IMR-90 (cell line): ENCODE measurements around the gene COX6B1. TPM values are rescaled to one million over a fixed set of nuclear protein-coding genes. Genes with fewer than 3 reads are reported as not detected.

Experiments
- ATAC-seq: fragments of 200-7000 bp; cut with Tn5 transposase; 2 replicates; pipeline ENCODE4 v1.9.1; 2020; ENCODE audit warnings: low read depth, mild to moderate bottlenecking, moderate library complexity
- BruUV-seq: library from RNA; stranded (reverse); fragments of 400-500 nt; replicated peaks from 2 replicates; lab custom pipeline; 2021; lab: Mats Ljungman, UMichigan
- CTCF ChIA-PET: fragments of 300-600 bp; formaldehyde crosslinking; extraction: SDS; loops from one replicate; lab custom pipeline; 2021; ENCODE audit warnings: antibody characterized with exemption; lab: Yijun Ruan, JAX
- POLR2A ChIA-PET: fragments of 300-600 bp; sonication (Branson Sonifier 250); formaldehyde crosslinking; loops from one replicate; lab custom pipeline; 2022; ENCODE audit warnings: antibody characterized with exemption; ENCODE audit not compliant: unreplicated experiment; lab: Charles Lee
- DNase-seq: peaks from one replicate; pipeline ENCODE4 v3.0.0; 2013
- H2AFZ ChIP-seq: replicated peaks from 2 replicates; pipeline ENCODE3; 2013; ENCODE audit warnings: low read length, mild to moderate bottlenecking; ENCODE audit not compliant: poor library complexity
- H2AK5ac ChIP-seq: 2 replicates; pipeline ENCODE4 v1.6.1; 2013; ENCODE audit warnings: low read depth, low read length, inconsistent platforms
- H2AK9ac ChIP-seq: replicated peaks from 2 replicates; pipeline ENCODE3; 2013; ENCODE audit warnings: mild to moderate bottlenecking, low read depth, low read length, moderate library complexity; ENCODE audit not compliant: poor library complexity
- H2BK120ac ChIP-seq: 2 replicates; pipeline ENCODE4 v1.6.1; 2013; ENCODE audit warnings: low read depth, low read length, inconsistent platforms
- H2BK15ac ChIP-seq: 3 replicates; pipeline ENCODE4 v1.6.1; 2013; ENCODE audit warnings: low read depth, low read length, inconsistent platforms
- H2BK20ac ChIP-seq: 2 replicates; pipeline ENCODE4 v1.6.1; 2013; ENCODE audit warnings: low read depth, mild to moderate bottlenecking, inconsistent platforms, low read length, moderate library complexity
- H2BK5ac ChIP-seq: 2 replicates; pipeline ENCODE4 v1.6.1; 2013; ENCODE audit warnings: mild to moderate bottlenecking, low read depth, low read length, inconsistent platforms; ENCODE audit not compliant: poor library complexity, severe bottlenecking
- H3K14ac ChIP-seq: replicated peaks from 2 replicates; pipeline ENCODE4 v1.6.1; 2013; ENCODE audit warnings: low read depth, low read length, inconsistent platforms
- H3K18ac ChIP-seq: 2 replicates; pipeline ENCODE4 v1.6.1; 2013; ENCODE audit warnings: low read depth, low read length, control low read depth
- H3K23ac ChIP-seq: 2 replicates; pipeline ENCODE4 v1.6.1; 2013; ENCODE audit warnings: low read depth, low read length, inconsistent platforms
- H3K27ac ChIP-seq: 2 replicates; pipeline ENCODE4 v1.5.1; 2013; ENCODE audit warnings: mild to moderate bottlenecking, control low read depth, low read length; ENCODE audit not compliant: insufficient read depth
- H3K27me3 ChIP-seq: 2 replicates; pipeline ENCODE4 v1.6.1; 2013; ENCODE audit warnings: low read length; ENCODE audit not compliant: control insufficient read depth, insufficient read depth
- H3K36me3 ChIP-seq: 2 replicates; pipeline ENCODE4 v1.6.1; 2013; ENCODE audit warnings: low read length, mixed read lengths; ENCODE audit not compliant: control insufficient read depth, insufficient read depth
- H3K4ac ChIP-seq: 2 replicates; pipeline ENCODE4 v1.6.1; 2013; ENCODE audit warnings: low read depth, low read length, inconsistent platforms
- H3K4me1 ChIP-seq: 2 replicates; pipeline ENCODE4 v1.6.1; 2013; ENCODE audit warnings: low read length, mixed read lengths; ENCODE audit not compliant: control insufficient read depth, insufficient read depth
- H3K4me2 ChIP-seq: 2 replicates; pipeline ENCODE4 v1.6.1; 2013; ENCODE audit warnings: low read depth, mild to moderate bottlenecking, control low read depth, low read length, moderate library complexity
- H3K4me3 ChIP-seq: 2 replicates; pipeline ENCODE4 v1.5.1; 2013; ENCODE audit warnings: low read depth, mild to moderate bottlenecking, control low read depth, low read length, moderate library complexity; ENCODE audit not compliant: insufficient read depth
- H3K56ac ChIP-seq: 2 replicates; pipeline ENCODE4 v1.6.1; 2013; ENCODE audit warnings: low read length, inconsistent platforms; ENCODE audit not compliant: insufficient read depth; ENCODE audit errors: extremely low read depth
- H3K79me1 ChIP-seq, 2 experiments: 2 replicates each; pipeline ENCODE4 v1.6.1; 2013; ENCODE audit warnings: low read length in 2 of 2, inconsistent platforms in 1 of 2, low read depth in 1 of 2
- H3K9ac ChIP-seq: 2 replicates; pipeline ENCODE4 v1.6.1; 2013; ENCODE audit warnings: low read depth, low read length, control low read depth
- H3K9me1 ChIP-seq: 2 replicates; pipeline ENCODE4 v1.6.1; 2013; ENCODE audit warnings: low read length, inconsistent platforms; ENCODE audit not compliant: insufficient read depth
- H3K9me3 ChIP-seq: 2 replicates; pipeline ENCODE4 v1.6.1; 2013; ENCODE audit warnings: low read length; ENCODE audit not compliant: control insufficient read depth, insufficient read depth
- H4K20me1 ChIP-seq: 2 replicates; pipeline ENCODE4 v1.6.1; 2013; ENCODE audit warnings: low read length, inconsistent platforms; ENCODE audit not compliant: insufficient read depth
- H4K5ac ChIP-seq: 2 replicates; pipeline ENCODE4 v1.6.1; 2013; ENCODE audit warnings: mild to moderate bottlenecking, low read depth, low read length, control low read depth
- H4K8ac ChIP-seq, 2 experiments: 2 replicates each; pipeline ENCODE4 v1.6.1; 2013; ENCODE audit warnings: low read depth in 2 of 2, low read length in 2 of 2, control low read depth in 1 of 2, inconsistent platforms in 1 of 2
- H4K91ac ChIP-seq: 2 replicates; pipeline ENCODE4 v1.6.1; 2013; ENCODE audit warnings: low read depth, low read length, inconsistent platforms; ENCODE audit not compliant: insufficient read depth
- BHLHE40 ChIP-seq: fragments of 150-350 bp; IDR thresholded peaks from 2 replicates; pipeline ENCODE4 v1.6.1; 2016; ENCODE audit warnings: mild to moderate bottlenecking, low read depth, low read length
- CEBPB ChIP-seq: IDR thresholded peaks from 2 replicates; pipeline ENCODE4 v1.6.1; 2012; ENCODE audit warnings: low read depth, low read length, improper control_type of control experiment
- CHD1 ChIP-seq: IDR thresholded peaks from 2 replicates; pipeline ENCODE4 v1.6.1; 2012; ENCODE audit warnings: low read depth, low read length, improper control_type of control experiment
- ELK1 ChIP-seq: fragments of 150-350 bp; IDR thresholded peaks from 2 replicates; pipeline ENCODE4 v1.6.1; 2016; ENCODE audit warnings: low read depth, mild to moderate bottlenecking, low read length, moderate library complexity, borderline replicate concordance
- FOS ChIP-seq: fragments of 150-350 bp; IDR thresholded peaks from 2 replicates; pipeline ENCODE4 v1.6.1; 2016; ENCODE audit warnings: low read depth, low read length
- MAFK ChIP-seq: IDR thresholded peaks from 2 replicates; pipeline ENCODE4 v1.6.1; 2012; ENCODE audit warnings: low read depth, low read length, improper control_type of control experiment
- MAZ ChIP-seq: IDR thresholded peaks from 2 replicates; pipeline ENCODE4 v1.6.1; 2012; ENCODE audit warnings: low read depth, mild to moderate bottlenecking, low read length, improper control_type of control experiment, moderate library complexity, borderline replicate concordance
- MXI1 ChIP-seq: IDR thresholded peaks from 2 replicates; pipeline ENCODE4 v1.6.1; 2012; ENCODE audit warnings: low read depth, mild to moderate bottlenecking, low read length, moderate library complexity, borderline replicate concordance
- NFE2L2 ChIP-seq: fragments of 150-350 bp; IDR thresholded peaks from 2 replicates; pipeline ENCODE4 v1.6.1; 2016; ENCODE audit warnings: low read depth, mild to moderate bottlenecking, low read length
- POLR2A ChIP-seq: IDR thresholded peaks from 2 replicates; pipeline ENCODE4 v1.6.1; 2012; ENCODE audit warnings: mild to moderate bottlenecking, low read depth, low read length
- RAD21 ChIP-seq: IDR thresholded peaks from 2 replicates; pipeline ENCODE4 v1.6.1; 2012; ENCODE audit warnings: low read length, improper control_type of control experiment
- RCOR1 ChIP-seq: IDR thresholded peaks from 2 replicates; pipeline ENCODE4 v1.6.1; 2012; ENCODE audit warnings: mild to moderate bottlenecking, low read length, improper control_type of control experiment; ENCODE audit not compliant: insufficient replicate concordance
- RFX5 ChIP-seq: IDR thresholded peaks from 2 replicates; pipeline ENCODE4 v1.8.0; 2012; ENCODE audit warnings: low read depth, mild to moderate bottlenecking, low read length, moderate library complexity
- SMC3 ChIP-seq: fragments of 150-350 bp; IDR thresholded peaks from 2 replicates; pipeline ENCODE4 v1.6.1; 2016; ENCODE audit warnings: low read depth, mild to moderate bottlenecking, antibody characterized with exemption, low read length, moderate library complexity
- WGBS, 2 experiments: methylation state at CpG; one replicate each; pipeline versions ENCODE4 v1.1.5 to v1.1.7; 2013; ENCODE audit warnings: missing lambda C conversion rate in 2 of 2; ENCODE audit not compliant: insufficient read length in 1 of 2; ENCODE audit errors: extremely low coverage in 2 of 2; 5-methylcytosine and 5-hydroxymethylcytosine counted together
- dilution Hi-C: fragments of 300-500 bp; cut with HindIII; formaldehyde crosslinking; loops from one replicate; pipeline ENCODE4 v1.14.3; 2018; ENCODE audit warnings: low sequenced_read_pairs; ENCODE audit not compliant: unreplicated experiment
- in situ Hi-C: fragments of 300-500 bp; cut with MboI; formaldehyde crosslinking; loops from 3 replicates; pipeline ENCODE4 v1.14.3; 2019; ENCODE audit warnings: low sequenced_read_pairs, inconsistent platforms, mixed read lengths
- intact Hi-C: fragments of 100-400 bp; cut with micrococcal nuclease; formaldehyde crosslinking; loops from 2 replicates; pipeline ENCODE4 v1.10.0; 2022
- polyA plus RNA-seq, 3 experiments: library from polyadenylated mRNA; depleted of rRNA; stranded (reverse); fragments of >200 nt; gene quantifications; 2 replicates each; pipeline ENCODE4 v1.2.3, GENCODE V29; 2012; ENCODE audit warnings: low replicate concordance in 1 of 3
- total RNA-seq: library from RNA; depleted of rRNA; stranded (reverse); fragments of >200 nt; gene quantifications from 2 replicates; pipeline ENCODE4 v1.2.3, GENCODE V29; 2012
- TF ChIP-seq, protein P1 (sequence below): fragments of 150-350 bp; IDR thresholded peaks from 2 replicates; pipeline ENCODE4 v1.6.1; 2017; ENCODE audit warnings: mild to moderate bottlenecking, antibody characterized with exemption, low read length, low read depth
- TF ChIP-seq, protein P2 (sequence below): conservative IDR thresholded peaks from 2 replicates; pipeline ENCODE4 v1.5.1; 2012; ENCODE audit warnings: mild to moderate bottlenecking, low read depth, low read length, improper control_type of control experiment

COX6B1 gene
- total and polyA plus RNA-seq, 2 of the 4 experiments (the other 2 are of a cell fraction): 914 to 983 TPM

DNA sequence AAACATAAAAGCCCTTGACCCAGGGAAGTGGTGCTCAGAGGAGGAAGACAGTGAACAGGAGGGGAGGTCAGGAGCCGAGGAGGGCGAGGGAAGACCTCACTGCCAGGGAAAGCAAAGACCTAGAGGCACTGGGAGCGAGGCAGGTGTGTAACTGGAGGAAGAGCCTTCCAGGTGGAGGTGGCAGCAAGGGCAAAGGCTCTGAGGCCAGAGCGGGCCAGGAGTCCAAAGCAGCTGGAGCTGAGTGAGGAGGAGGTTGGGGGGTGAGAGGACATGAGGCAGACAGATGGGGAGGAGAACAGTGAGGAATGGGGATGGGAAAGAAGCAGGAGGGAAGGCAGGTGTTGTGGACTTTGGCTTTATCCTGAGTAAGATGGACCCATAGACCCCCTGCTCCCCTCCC lies 21.9 kb downstream of the COX6B1 start:
- DNase-seq (no peak), ATAC-seq (no peak)
- no peak overlapping the region for H2AFZ ChIP-seq
- no peak overlapping the region for H2BK120ac ChIP-seq
- no peak overlapping the region for H2BK5ac ChIP-seq
- 40% methylated on average over 2 of the region's 4 CpGs; no CpG with 5 or more reads in 1 of the 2 experiments for WGBS, 2 experiments
- no TSS peak for BruUV-seq
- H3K79me1 ChIP-seq: no peaks in the 10 kb centered on the region
- H2AK5ac ChIP-seq: no peak overlapping the region
- H3K27ac ChIP-seq: no peak overlapping the region
- no peaks in the 10 kb centered on the region for H3K4me1 ChIP-seq
- no peak overlapping the region for H4K91ac ChIP-seq
- ChIA-PET CTCF (interaction anchor here (0.6 kb wide), 1 partner anchor 1545 kb away, joined by 3 read pairs; no protein-coding TSS in a partner anchor), POLR2A (no interaction called here)
- H3K56ac ChIP-seq: no peak overlapping the region
- intact Hi-C loops (no loop called here), dilution Hi-C loops (no loop called here), in situ Hi-C loops (no loop called here)
- no peak overlapping the region for H2AK9ac ChIP-seq
- H2BK15ac ChIP-seq: no peak overlapping the region
- H2BK20ac ChIP-seq: no peak overlapping the region
- H3K4me3 ChIP-seq: no peak overlapping the region
- no peak overlapping the region for H3K14ac ChIP-seq
- H3K27me3 ChIP-seq: peaks cover 5% of the 10 kb centered on the region; the same call in 1 of the 2 replicates
- TF ChIP-seq MAZ (no peak), MXI1 (no peak), BHLHE40 (no peak), RCOR1 (no peak), MAFK (no peak), SMC3 (no peak), RFX5 (no peak), FOS (no peak), CHD1 (no peak), NFE2L2 (no peak), CEBPB (no peak), POLR2A (no peak), ELK1 (no peak), RAD21 (no peak)
- TF ChIP-seq, protein P1, sequence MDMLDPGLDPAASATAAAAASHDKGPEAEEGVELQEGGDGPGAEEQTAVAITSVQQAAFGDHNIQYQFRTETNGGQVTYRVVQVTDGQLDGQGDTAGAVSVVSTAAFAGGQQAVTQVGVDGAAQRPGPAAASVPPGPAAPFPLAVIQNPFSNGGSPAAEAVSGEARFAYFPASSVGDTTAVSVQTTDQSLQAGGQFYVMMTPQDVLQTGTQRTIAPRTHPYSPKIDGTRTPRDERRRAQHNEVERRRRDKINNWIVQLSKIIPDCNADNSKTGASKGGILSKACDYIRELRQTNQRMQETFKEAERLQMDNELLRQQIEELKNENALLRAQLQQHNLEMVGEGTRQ: no peak
- TF ChIP-seq, protein P2, sequence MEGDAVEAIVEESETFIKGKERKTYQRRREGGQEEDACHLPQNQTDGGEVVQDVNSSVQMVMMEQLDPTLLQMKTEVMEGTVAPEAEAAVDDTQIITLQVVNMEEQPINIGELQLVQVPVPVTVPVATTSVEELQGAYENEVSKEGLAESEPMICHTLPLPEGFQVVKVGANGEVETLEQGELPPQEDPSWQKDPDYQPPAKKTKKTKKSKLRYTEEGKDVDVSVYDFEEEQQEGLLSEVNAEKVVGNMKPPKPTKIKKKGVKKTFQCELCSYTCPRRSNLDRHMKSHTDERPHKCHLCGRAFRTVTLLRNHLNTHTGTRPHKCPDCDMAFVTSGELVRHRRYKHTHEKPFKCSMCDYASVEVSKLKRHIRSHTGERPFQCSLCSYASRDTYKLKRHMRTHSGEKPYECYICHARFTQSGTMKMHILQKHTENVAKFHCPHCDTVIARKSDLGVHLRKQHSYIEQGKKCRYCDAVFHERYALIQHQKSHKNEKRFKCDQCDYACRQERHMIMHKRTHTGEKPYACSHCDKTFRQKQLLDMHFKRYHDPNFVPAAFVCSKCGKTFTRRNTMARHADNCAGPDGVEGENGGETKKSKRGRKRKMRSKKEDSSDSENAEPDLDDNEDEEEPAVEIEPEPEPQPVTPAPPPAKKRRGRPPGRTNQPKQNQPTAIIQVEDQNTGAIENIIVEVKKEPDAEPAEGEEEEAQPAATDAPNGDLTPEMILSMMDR: no peak
- no peak overlapping the region for H3K9ac ChIP-seq
- no peaks in the 10 kb centered on the region for H3K9me1 ChIP-seq
- no peak overlapping the region for H4K8ac ChIP-seq
- no peaks in the 10 kb centered on the region for H3K9me3 ChIP-seq
- H3K4me2 ChIP-seq: no peak overlapping the region
- H3K23ac ChIP-seq: no peak overlapping the region
- 0 out of 2 replicates have a peak, but pooled peaks cover 3% of the 10 kb centered on the region for H4K20me1 ChIP-seq
- no peak overlapping the region for H3K4ac ChIP-seq
- no peak overlapping the region for H4K5ac ChIP-seq
- no peak overlapping the region for H3K18ac ChIP-seq
- peaks cover 6% of the 10 kb centered on the region; the same call in 1 of the 2 replicates for H3K36me3 ChIP-seq
